Caco-2 (cell line): ENCODE results near the gene KLK8. TPM values are rescaled to one million over a fixed set of nuclear protein-coding genes. Genes with fewer than 3 reads are reported as not detected.
"Not testable (repeated sequence)": the region's sequence is repeated elsewhere in the genome, so short reads cannot be mapped to it uniquely, and the experiment has no call there.

Experiments
- BruUV-seq: library from RNA; stranded (reverse); fragments of 400-500 nt; replicated peaks from 2 replicates; lab custom pipeline; 2021; lab: Mats Ljungman, UMichigan
- CTCF ChIA-PET: fragments of 300-600 bp; sonication (Branson Sonifier 250); formaldehyde crosslinking; loops from one replicate; lab custom pipeline; 2022; ENCODE audit warnings: antibody characterized with exemption; lab: Charles Lee
- POLR2A ChIA-PET: fragments of 300-600 bp; sonication (Branson Sonifier 250); formaldehyde crosslinking; loops from one replicate; lab custom pipeline; 2022; ENCODE audit warnings: antibody characterized with exemption; lab: Charles Lee
- DNase-seq, 2 experiments: peaks; one replicate each; pipeline versions ENCODE4 v3.0.0 to v3.0.0-alpha.2; 2020 to 2022
- H3K27me3 ChIP-seq: replicated peaks from 2 replicates; pipeline ENCODE4 v1.6.0; 2011; ENCODE audit warnings: low read length; ENCODE audit not compliant: control insufficient read depth, insufficient read depth
- H3K36me3 ChIP-seq: 2 replicates; pipeline ENCODE4 v1.5.1; 2011; ENCODE audit warnings: low read length; ENCODE audit not compliant: control insufficient read depth, insufficient read depth
- H3K4me1 ChIP-seq: fragments of 250-450 bp; sonication (Bioruptor Pico); 2 replicates; pipeline ENCODE4 v1.5.1; 2020; ENCODE audit warnings: mild to moderate bottlenecking
- H3K4me3 ChIP-seq: 2 replicates; pipeline ENCODE4 v1.5.1; 2011; ENCODE audit warnings: low read depth, mild to moderate bottlenecking, control low read depth, low read length
- H3K9me3 ChIP-seq: fragments of 250-450 bp; sonication (Bioruptor Pico); 2 replicates; pipeline ENCODE4 v1.5.1; 2020; ENCODE audit warnings: mild to moderate bottlenecking, moderate library complexity
- H3K27ac Mint-ChIP-seq: one replicate; pipeline ENCODE4 v1.8.0; 2022; ENCODE audit warnings: mixed read lengths; ENCODE audit not compliant: unreplicated experiment
- H3K27me3 Mint-ChIP-seq: one replicate; pipeline ENCODE4 v1.8.0; 2022; ENCODE audit warnings: mixed read lengths; ENCODE audit not compliant: insufficient read depth, unreplicated experiment
- H3K36me3 Mint-ChIP-seq: one replicate; pipeline ENCODE4 v1.8.0; 2022; ENCODE audit warnings: mild to moderate bottlenecking, mixed read lengths; ENCODE audit not compliant: insufficient read depth, unreplicated experiment
- H3K4me1 Mint-ChIP-seq: one replicate; pipeline ENCODE4 v1.8.0; 2022; ENCODE audit warnings: low read depth, mixed read lengths; ENCODE audit not compliant: unreplicated experiment
- H3K4me3 Mint-ChIP-seq: one replicate; pipeline ENCODE4 v1.8.0; 2022; ENCODE audit warnings: mild to moderate bottlenecking, moderate library complexity, mixed read lengths; ENCODE audit not compliant: unreplicated experiment
- H3K9me3 Mint-ChIP-seq: one replicate; pipeline ENCODE4 v1.8.0; 2022; ENCODE audit warnings: mixed read lengths; ENCODE audit not compliant: unreplicated experiment
- intact Hi-C: fragments of 100-400 bp; cut with micrococcal nuclease; formaldehyde crosslinking; loops from one replicate; pipeline ENCODE4 v1.10.0; 2022; ENCODE audit not compliant: unreplicated experiment
- total RNA-seq: library from RNA; stranded (reverse); gene quantifications from 2 replicates; pipeline ENCODE4 v1.2.3, GENCODE V29; 2022
- TF ChIP-seq, protein P1 (sequence below), 2 experiments: fragments of 200-600 bp in 1 of 2; IDR thresholded peaks; 1 replicate in 1 of 2; 2 replicates in 1 of 2; pipeline versions ENCODE4 v1.5.1 to v1.8.0; 2011 to 2022; ENCODE audit warnings: antibody characterized with exemption in 1 of 2, control low read depth in 1 of 2, inconsistent platforms in 1 of 2, low read depth in 1 of 2, low read length in 1 of 2, mild to moderate bottlenecking in 1 of 2, moderate library complexity in 1 of 2; ENCODE audit not compliant: insufficient read depth in 1 of 2, severe bottlenecking in 1 of 2, unreplicated experiment in 1 of 2

KLK8 gene
- total RNA-seq, 1 experiment from 2014 or later: 1.7 TPM

DNA sequence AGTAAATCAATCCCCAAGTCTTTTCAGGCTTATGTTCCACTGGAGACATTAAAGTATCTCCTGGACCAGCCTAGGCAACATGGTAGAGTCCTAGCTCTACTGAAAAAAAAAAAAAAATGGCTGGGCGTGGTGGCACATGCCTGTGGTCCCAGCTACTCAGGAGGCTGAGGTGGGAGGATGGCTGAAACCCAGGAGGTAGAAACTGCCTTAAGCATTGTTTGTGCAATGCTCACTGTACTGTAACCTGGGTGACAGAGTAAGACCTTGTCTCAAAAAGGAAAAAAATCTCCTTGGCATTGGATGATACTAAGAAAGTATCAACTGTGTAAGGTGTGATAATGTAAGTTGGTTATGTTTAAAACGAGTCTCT is 8.8 kb downstream of the KLK8 start:
- no peaks in the 10 kb centered on the region for H3K4me1 Mint-ChIP-seq
- Histone ChIP-seq H3K36me3 (no peaks in the 10 kb centered on the region), H3K4me3 (no peak overlapping the region), H3K4me1 (no peaks in the 10 kb centered on the region), H3K9me3 (no peaks in the 10 kb centered on the region; the same call in 1 of the 2 replicates), H3K27me3 (no peaks in the 10 kb centered on the region)
- ChIA-PET POLR2A (no interaction called here), CTCF (no interaction called here)
- H3K27me3 Mint-ChIP-seq: peaks cover 16% of the 10 kb centered on the region
- no peak overlapping the region for H3K27ac Mint-ChIP-seq
- TF ChIP-seq, protein P1, sequence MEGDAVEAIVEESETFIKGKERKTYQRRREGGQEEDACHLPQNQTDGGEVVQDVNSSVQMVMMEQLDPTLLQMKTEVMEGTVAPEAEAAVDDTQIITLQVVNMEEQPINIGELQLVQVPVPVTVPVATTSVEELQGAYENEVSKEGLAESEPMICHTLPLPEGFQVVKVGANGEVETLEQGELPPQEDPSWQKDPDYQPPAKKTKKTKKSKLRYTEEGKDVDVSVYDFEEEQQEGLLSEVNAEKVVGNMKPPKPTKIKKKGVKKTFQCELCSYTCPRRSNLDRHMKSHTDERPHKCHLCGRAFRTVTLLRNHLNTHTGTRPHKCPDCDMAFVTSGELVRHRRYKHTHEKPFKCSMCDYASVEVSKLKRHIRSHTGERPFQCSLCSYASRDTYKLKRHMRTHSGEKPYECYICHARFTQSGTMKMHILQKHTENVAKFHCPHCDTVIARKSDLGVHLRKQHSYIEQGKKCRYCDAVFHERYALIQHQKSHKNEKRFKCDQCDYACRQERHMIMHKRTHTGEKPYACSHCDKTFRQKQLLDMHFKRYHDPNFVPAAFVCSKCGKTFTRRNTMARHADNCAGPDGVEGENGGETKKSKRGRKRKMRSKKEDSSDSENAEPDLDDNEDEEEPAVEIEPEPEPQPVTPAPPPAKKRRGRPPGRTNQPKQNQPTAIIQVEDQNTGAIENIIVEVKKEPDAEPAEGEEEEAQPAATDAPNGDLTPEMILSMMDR (IDR thresholded peaks at IDR 0.05; ENCODE audit: insufficient read depth in 1 of 2, low read depth in 1 of 2, low read length in 1 of 2, severe bottlenecking in 1 of 2, unreplicated experiment in 1 of 2): no peak
- H3K4me3 Mint-ChIP-seq: no peak overlapping the region
- H3K36me3 Mint-ChIP-seq: no peaks in the 10 kb centered on the region
- DNase-seq: no peak
- no TSS peak for BruUV-seq
- peaks cover 9% of the 10 kb centered on the region for H3K9me3 Mint-ChIP-seq
- intact Hi-C loops: no loop called here

DNA sequence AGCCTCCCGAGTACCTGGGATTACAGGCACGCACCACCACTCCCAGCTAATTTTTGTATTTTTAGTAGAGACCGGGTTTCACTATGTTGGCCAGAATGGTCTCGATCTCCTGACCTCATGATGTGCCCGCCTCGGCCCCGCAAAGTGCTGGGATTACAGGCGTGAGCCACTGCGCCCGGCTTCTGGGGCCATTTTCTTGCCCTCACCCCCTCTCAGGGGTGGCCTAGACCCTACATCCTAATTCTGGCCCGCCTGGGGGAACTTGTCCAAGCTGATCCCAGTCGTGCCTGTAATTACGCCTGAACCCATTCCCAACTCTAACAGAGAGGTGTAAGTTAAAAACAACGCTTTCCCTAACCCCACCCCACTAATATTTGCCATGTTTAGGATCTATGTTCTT is 17.0 kb downstream of the KLK8 start:
- intact Hi-C loops, H3K9me3 ChIP-seq, H3K4me3 Mint-ChIP-seq, H3K4me1 Mint-ChIP-seq, CTCF ChIA-PET, H3K27ac Mint-ChIP-seq, H3K4me3 ChIP-seq, H3K27me3 ChIP-seq, H3K36me3 Mint-ChIP-seq, DNase-seq, BruUV-seq, H3K9me3 Mint-ChIP-seq, POLR2A ChIA-PET, H3K4me1 ChIP-seq, H3K36me3 ChIP-seq: not testable (repeated sequence)
- H3K27me3 Mint-ChIP-seq: peaks cover 19% of the 10 kb centered on the region

DNA sequence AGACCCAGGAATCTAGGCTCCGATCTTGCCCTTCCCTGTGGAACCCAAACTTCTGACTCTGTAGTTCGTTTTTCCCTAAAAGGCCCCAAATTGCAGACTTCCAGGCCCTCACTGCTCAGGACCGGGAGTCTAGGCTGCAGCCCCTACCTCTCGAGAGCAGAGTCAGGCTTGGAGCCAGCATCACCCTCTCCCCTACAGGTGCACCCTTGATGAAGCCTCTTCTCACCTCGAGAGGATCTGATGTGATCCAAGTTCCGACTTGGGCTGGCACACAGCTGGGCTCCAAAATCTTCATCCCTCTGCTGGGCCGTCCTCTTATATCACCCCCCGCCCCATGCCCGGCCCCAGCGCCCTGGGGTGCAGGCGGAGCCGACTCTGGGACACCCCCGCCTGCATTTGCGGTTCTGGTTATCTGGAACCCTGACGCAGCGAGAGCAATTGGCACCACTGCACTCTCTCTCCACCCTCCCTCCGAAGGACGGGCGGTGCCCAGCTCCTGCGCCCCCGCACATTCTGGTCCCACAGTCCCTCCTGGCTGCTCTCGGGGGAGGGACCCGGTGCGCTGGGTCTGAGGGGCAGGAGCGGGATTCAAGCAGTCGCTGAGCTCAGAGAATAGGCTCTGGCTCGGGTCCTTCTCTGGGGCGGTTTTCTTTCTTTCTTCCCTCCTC is 17.6 kb downstream of the KLK8 start, which contains the start of gene KLK7:
Gene KLK7, minus strand, starts transcription at position 293 of the 668 bp plus-strand sequence. CDS start 1,518 bp downstream, outside the sequence.
- ChIA-PET POLR2A (no interaction called here), CTCF (no interaction called here)
- no peaks in the 10 kb centered on the region for H3K9me3 ChIP-seq
- H3K36me3 ChIP-seq: no peaks in the 10 kb centered on the region
- H3K27me3 ChIP-seq: no peaks in the 10 kb centered on the region
- Mint-ChIP-seq H3K4me1 (no peaks in the 10 kb centered on the region), H3K36me3 (no peaks in the 10 kb centered on the region), H3K9me3 (no peaks in the 10 kb centered on the region), H3K27me3 (peaks cover 19% of the 10 kb centered on the region), H3K27ac (no peak within 1 kb of the TSS), H3K4me3 (no peak within 1 kb of the TSS)
- TF ChIP-seq, protein P1 (IDR thresholded peaks at IDR 0.05; ENCODE audit: insufficient read depth in 1 of 2, low read depth in 1 of 2, low read length in 1 of 2, severe bottlenecking in 1 of 2, unreplicated experiment in 1 of 2): no peak
- no peak within 1 kb of the TSS for H3K4me3 ChIP-seq
- intact Hi-C loops: no loop called here
- H3K4me1 ChIP-seq: no peaks in the 10 kb centered on the region
- BruUV-seq: no TSS peak
- no peak for DNase-seq
